Adrenal gland (tissue), 5 donors: ENCODE measurements around the gene CREM.

Experiments used
- POLR2A ChIP-seq, 2 donors: fragments of 450-650 bp; IDR thresholded peaks; one replicate each; pipeline ENCODE4 v1.6.1; 2017; ENCODE audit warnings: antibody characterized with exemption in 2 of 2, mild to moderate bottlenecking in 2 of 2, moderate library complexity in 1 of 2
- TF ChIP-seq, protein P1 (sequence below), 6 experiments: fragments of 450-650 bp in 4 of 6; fragments of 200-600 bp in 2 of 6; sonication (generic) in 1 of 6; IDR thresholded peaks; 1 replicate in 5 of 6; 2 replicates in 1 of 6; pipeline versions ENCODE4 v1.5.1 to v1.8.0; 2016 to 2021; ENCODE audit warnings: antibody characterized with exemption in 6 of 6, mild to moderate bottlenecking in 2 of 6, moderate library complexity in 1 of 6
- donor health status: DM: no; HTN: no; CAD: no.

GRCh38 chr10:35257057-35257983 is 130.7 kb downstream of the CREM start:
- TF ChIP-seq, protein P1, sequence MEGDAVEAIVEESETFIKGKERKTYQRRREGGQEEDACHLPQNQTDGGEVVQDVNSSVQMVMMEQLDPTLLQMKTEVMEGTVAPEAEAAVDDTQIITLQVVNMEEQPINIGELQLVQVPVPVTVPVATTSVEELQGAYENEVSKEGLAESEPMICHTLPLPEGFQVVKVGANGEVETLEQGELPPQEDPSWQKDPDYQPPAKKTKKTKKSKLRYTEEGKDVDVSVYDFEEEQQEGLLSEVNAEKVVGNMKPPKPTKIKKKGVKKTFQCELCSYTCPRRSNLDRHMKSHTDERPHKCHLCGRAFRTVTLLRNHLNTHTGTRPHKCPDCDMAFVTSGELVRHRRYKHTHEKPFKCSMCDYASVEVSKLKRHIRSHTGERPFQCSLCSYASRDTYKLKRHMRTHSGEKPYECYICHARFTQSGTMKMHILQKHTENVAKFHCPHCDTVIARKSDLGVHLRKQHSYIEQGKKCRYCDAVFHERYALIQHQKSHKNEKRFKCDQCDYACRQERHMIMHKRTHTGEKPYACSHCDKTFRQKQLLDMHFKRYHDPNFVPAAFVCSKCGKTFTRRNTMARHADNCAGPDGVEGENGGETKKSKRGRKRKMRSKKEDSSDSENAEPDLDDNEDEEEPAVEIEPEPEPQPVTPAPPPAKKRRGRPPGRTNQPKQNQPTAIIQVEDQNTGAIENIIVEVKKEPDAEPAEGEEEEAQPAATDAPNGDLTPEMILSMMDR (IDR thresholded peaks at IDR 0.05) = no peak
- no peak for TF ChIP-seq POLR2A (IDR thresholded peaks at IDR 0.05)
